ENCODE results near the gene ASXL2.

- TF ChIP-seq CTCF (IDR thresholded peaks at IDR 0.05) (no peak), POLR2A (IDR thresholded peaks at IDR 0.05) (no peak)
These were observed 60.7 kb downstream of the ASXL2 start for GRCh38 chr2:25817630-25818029.
